Natural killer cell (primary cell): ENCODE measurements around the gene SP2. TPM values are rescaled to one million over a fixed set of nuclear protein-coding genes. Genes with fewer than 3 reads are reported as not detected.

ENCODE experiments used
- ATAC-seq, 3 donors: fragments of 150-1000 bp in 2 of 3; fragments of 200-7000 bp in 1 of 3; cut with Tn5 transposase; 1 replicate in 1 of 3; 2 replicates in 2 of 3; pipeline ENCODE4 v1.10.0; 2021; ENCODE audit warnings: mild to moderate bottlenecking in 2 of 3, moderate library complexity in 2 of 3
- DNase-seq, 2 donors: peaks; one replicate each; pipeline versions ENCODE4 v3.0.0 to v3.0.0-alpha.2; 2013 to 2021; ENCODE audit warnings: mixed read lengths in 1 of 2
- H3K27ac ChIP-seq: one replicate; pipeline ENCODE4 v1.5.1; 2013; ENCODE audit warnings: mild to moderate bottlenecking, low read length
- H3K27me3 ChIP-seq: one replicate; pipeline ENCODE4 v1.6.1; 2013; ENCODE audit warnings: low read length; ENCODE audit not compliant: control insufficient read depth, insufficient read depth
- H3K36me3 ChIP-seq: one replicate; pipeline ENCODE4 v1.6.1; 2013; ENCODE audit warnings: low read length; ENCODE audit not compliant: control insufficient read depth, insufficient read depth
- H3K4me1 ChIP-seq: one replicate; pipeline ENCODE4 v1.6.1; 2013; ENCODE audit warnings: low read length; ENCODE audit not compliant: control insufficient read depth, insufficient read depth
- H3K4me3 ChIP-seq: one replicate; pipeline ENCODE4 v1.5.1; 2013; ENCODE audit warnings: low read length
- H3K9me3 ChIP-seq: one replicate; pipeline ENCODE4 v1.6.1; 2013; ENCODE audit warnings: low read length; ENCODE audit not compliant: control insufficient read depth, insufficient read depth
- H3K27ac Mint-ChIP-seq, 2 donors: one replicate each; pipeline ENCODE4 v1.8.0; 2022; ENCODE audit warnings: mild to moderate bottlenecking in 2 of 2, mixed read lengths in 2 of 2, moderate library complexity in 1 of 2
- H3K27me3 Mint-ChIP-seq, 2 donors: one replicate each; pipeline ENCODE4 v1.8.0; 2022; ENCODE audit warnings: low read depth in 2 of 2, mixed read lengths in 2 of 2
- H3K36me3 Mint-ChIP-seq: one replicate; pipeline ENCODE4 v1.8.0; 2022; ENCODE audit warnings: mixed read lengths
- H3K4me1 Mint-ChIP-seq, 2 donors: one replicate each; pipeline ENCODE4 v1.8.0; 2022; ENCODE audit warnings: mixed read lengths in 2 of 2
- H3K4me3 Mint-ChIP-seq: one replicate; pipeline ENCODE4 v1.8.0; 2022; ENCODE audit warnings: mild to moderate bottlenecking, moderate library complexity, mixed read lengths
- H3K9me3 Mint-ChIP-seq, 2 donors: one replicate each; pipeline ENCODE4 v1.8.0; 2022; ENCODE audit warnings: mixed read lengths in 2 of 2
- WGBS: methylation state at CpG from one replicate; pipeline ENCODE4 v1.1.7; 2013; ENCODE audit warnings: missing lambda C conversion rate; ENCODE audit not compliant: insufficient coverage; 5-methylcytosine and 5-hydroxymethylcytosine counted together
- intact Hi-C: fragments of 100-400 bp; cut with micrococcal nuclease; formaldehyde crosslinking; loops from one replicate; pipeline ENCODE4 v1.14.2; 2022
- total RNA-seq, 4 donors: library from RNA; stranded (reverse); fragments of 120-200 nt in 1 of 4; gene quantifications; one replicate each; pipeline versions ENCODE4 v1.2.3 to v1.2.4, GENCODE V29; 2013 to 2022
- TF ChIP-seq, protein P1 (sequence below): fragments of 200-600 bp; IDR thresholded peaks from one replicate; pipeline ENCODE4 v1.8.0; 2022; ENCODE audit warnings: antibody characterized with exemption

SP2 gene
- total RNA-seq, 3 donors from 2014 or later (not counting 1 experiment from before 2014, with no cell fraction given), result 29.4 to 44.1 (median 33.1) TPM

GRCh38 chr17:47878203-47879027 is 17.6 kb upstream of the SP2 start:
- H3K27ac Mint-ChIP-seq, result no peak overlapping the region
- Histone ChIP-seq H3K27me3 (no peaks in the 10 kb centered on the region), H3K4me1 (peaks cover 8% of the 10 kb centered on the region), H3K36me3 (no peaks in the 10 kb centered on the region), H3K9me3 (no peaks in the 10 kb centered on the region), H3K27ac (no peak overlapping the region), H3K4me3 (no peak overlapping the region)
- H3K36me3 Mint-ChIP-seq, result no peaks in the 10 kb centered on the region
- TF ChIP-seq, protein P1, sequence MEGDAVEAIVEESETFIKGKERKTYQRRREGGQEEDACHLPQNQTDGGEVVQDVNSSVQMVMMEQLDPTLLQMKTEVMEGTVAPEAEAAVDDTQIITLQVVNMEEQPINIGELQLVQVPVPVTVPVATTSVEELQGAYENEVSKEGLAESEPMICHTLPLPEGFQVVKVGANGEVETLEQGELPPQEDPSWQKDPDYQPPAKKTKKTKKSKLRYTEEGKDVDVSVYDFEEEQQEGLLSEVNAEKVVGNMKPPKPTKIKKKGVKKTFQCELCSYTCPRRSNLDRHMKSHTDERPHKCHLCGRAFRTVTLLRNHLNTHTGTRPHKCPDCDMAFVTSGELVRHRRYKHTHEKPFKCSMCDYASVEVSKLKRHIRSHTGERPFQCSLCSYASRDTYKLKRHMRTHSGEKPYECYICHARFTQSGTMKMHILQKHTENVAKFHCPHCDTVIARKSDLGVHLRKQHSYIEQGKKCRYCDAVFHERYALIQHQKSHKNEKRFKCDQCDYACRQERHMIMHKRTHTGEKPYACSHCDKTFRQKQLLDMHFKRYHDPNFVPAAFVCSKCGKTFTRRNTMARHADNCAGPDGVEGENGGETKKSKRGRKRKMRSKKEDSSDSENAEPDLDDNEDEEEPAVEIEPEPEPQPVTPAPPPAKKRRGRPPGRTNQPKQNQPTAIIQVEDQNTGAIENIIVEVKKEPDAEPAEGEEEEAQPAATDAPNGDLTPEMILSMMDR, result no peak
- intact Hi-C loops, result no loop called here
- peaks cover 0 to 4% of the 10 kb centered on the region in 2 donors for H3K4me1 Mint-ChIP-seq
- 83% methylated on average over 9 of the region's 10 CpGs for WGBS
- no peak overlapping the region for H3K4me3 Mint-ChIP-seq
- ATAC-seq, result no peak
- no peak for DNase-seq
- H3K9me3 Mint-ChIP-seq, result no peaks in the 10 kb centered on the region
- H3K27me3 Mint-ChIP-seq, result peaks cover 28 to 33% of the 10 kb centered on the region in 2 donors

GRCh38 chr17:47879028-47879585 is 16.9 kb upstream of the SP2 start:
- intact Hi-C loops, result no loop called here
- Histone ChIP-seq H3K27ac (no peak overlapping the region), H3K27me3 (no peaks in the 10 kb centered on the region), H3K9me3 (no peaks in the 10 kb centered on the region), H3K36me3 (no peaks in the 10 kb centered on the region), H3K4me1 (peaks cover 8% of the 10 kb centered on the region), H3K4me3 (no peak overlapping the region)
- Mint-ChIP-seq H3K4me1 (peaks cover 0 to 6% of the 10 kb centered on the region in 2 donors), H3K4me3 (no peak overlapping the region), H3K27ac (no peak overlapping the region), H3K27me3 (peaks cover 22 to 33% of the 10 kb centered on the region in 2 donors), H3K9me3 (no peaks in the 10 kb centered on the region), H3K36me3 (no peaks in the 10 kb centered on the region)
- no peak for ATAC-seq
- 84% methylated on average over 1 of the region's 2 CpGs for WGBS
- TF ChIP-seq, protein P1, result no peak
- DNase-seq, result no peak

- no peak for DNase-seq
- no peak overlapping the region for H3K4me3 Mint-ChIP-seq
These were observed 16.1 kb upstream of the SP2 start for GRCh38 chr17:47879776-47880454.

More at GRCh38 chr17:47879776-47880454, 16.1 kb upstream of the SP2 start:
- Mint-ChIP-seq H3K9me3 (no peaks in the 10 kb centered on the region), H3K36me3 (no peaks in the 10 kb centered on the region), H3K4me1 (peaks cover 0 to 6% of the 10 kb centered on the region in 2 donors), H3K27ac (no peak overlapping the region), H3K27me3 (peaks cover 20 to 26% of the 10 kb centered on the region in 2 donors)
- Histone ChIP-seq H3K4me1 (peaks cover 8% of the 10 kb centered on the region), H3K27me3 (no peaks in the 10 kb centered on the region), H3K36me3 (no peaks in the 10 kb centered on the region), H3K4me3 (no peak overlapping the region), H3K27ac (no peak overlapping the region), H3K9me3 (no peaks in the 10 kb centered on the region)
- WGBS, result 84% methylated on average over 5 of the region's 8 CpGs
- TF ChIP-seq, protein P1, result no peak
- intact Hi-C loops, result no loop called here
- no peak for ATAC-seq
